ENCODE results near the gene ZNF423. TPM values are rescaled to one million over a fixed set of nuclear protein-coding genes. Genes with fewer than 3 reads are reported as not detected.

Gene ZNF423
- total and polyA plus RNA-seq, 2 of the 13 experiments (the other 11 are each of a cell fraction or from before 2014, with no cell fraction given) = 0.07 to 0.31 TPM

- TF ChIP-seq POGK (CRISPR knock-in tag; conservative IDR thresholded peaks at IDR 0.05) = no peak
- TF ChIP-seq TRIM22 (IDR thresholded peaks at IDR 0.05) = no peak
- TF ChIP-seq FLYWCH1 (CRISPR knock-in tag; IDR thresholded peaks at IDR 0.05) = no peak
- TF ChIP-seq TERF1 (CRISPR knock-in tag; IDR thresholded peaks at IDR 0.05) = no peak
- TF ChIP-seq ZNF232 (CRISPR knock-in tag; IDR thresholded peaks at IDR 0.05; ENCODE audit: borderline replicate concordance) = no peak
Observed at GRCh38 chr16:49452108-49452507, 403.8 kb downstream of the ZNF423 start (continued).

GRCh38 chr16:49446805-49447204, 409.1 kb downstream of the ZNF423 start:
- ChIA-PET POLR2A (no interaction called here), CTCF (ENCODE audit: low intra/inter-chr PET ratio, low total read pairs) (no interaction called here)
- intact Hi-C loops (cut with micrococcal nuclease; ENCODE audit: unreplicated experiment) = no loop called here
- FAIRE-seq = no peak
- Histone ChIP-seq H3K27ac (ENCODE audit: extremely low read length, insufficient read depth, low read length) (no peak overlapping the region), H3K4me3 (replicated peaks in 1 of 3; ENCODE audit: insufficient read depth in 1 of 3, low read depth in 2 of 3, low read length in 3 of 3) (no peak overlapping the region), H3K4me2 (ENCODE audit: low read depth, low read length) (no peak overlapping the region), H3K27me3 (ENCODE audit: control insufficient read depth in 1 of 2, insufficient read depth in 2 of 2, low read length in 2 of 2) (peaks cover 0 to 8% of the 10 kb centered on the region in 2 experiments; a peak in 1 of 5 replicates), H3K4me1 (ENCODE audit: insufficient read depth, low read length) (no peaks in the 10 kb centered on the region), H3K79me2 (ENCODE audit: insufficient read depth, low read length) (no peaks in the 10 kb centered on the region), H3K9ac (ENCODE audit: insufficient read depth, low read depth, low read length) (no peak overlapping the region), H4K20me1 (ENCODE audit: insufficient read depth, low read length) (no peaks in the 10 kb centered on the region), H3K36me3 (replicated peaks in 1 of 2; ENCODE audit: control insufficient read depth in 1 of 2, insufficient read depth in 2 of 2, low read length in 2 of 2) (no peaks in the 10 kb centered on the region), H3K9me3 (ENCODE audit: low read length) (no peaks in the 10 kb centered on the region), H2AFZ (ENCODE audit: low read length) (no peak overlapping the region)
- WGBS (ENCODE audit: low lambda C conversion rate) = 2% methylated on average over 2 of the region's 2 CpGs
- in situ Hi-C loops (cut with HindIII; ENCODE audit: extremely low pct_ligation_motif_present, low pct_unique_long_range_greater_than_20kb) = no loop called here
- no TSS peak for BruUV-seq (replicated peaks)
- no peak for ATAC-seq
- DNase-seq (ENCODE audit: low spot score) = no peak
- TF ChIP-seq ZBTB4 (CRISPR knock-in tag; IDR thresholded peaks at IDR 0.05; ENCODE audit: borderline replicate concordance) = no peak

All from HepG2 (cell line).